GM12875 (cell line): ENCODE measurements around the gene SCN11A.

Experiments
- H3K4me3 ChIP-seq: one replicate; pipeline ENCODE4 v1.5.1; 2011; ENCODE audit warnings: low read depth, low read length, control low read depth
- CTCF ChIP-seq: IDR thresholded peaks from 2 replicates; pipeline ENCODE4 v1.5.1; 2011; ENCODE audit warnings: low read depth, mild to moderate bottlenecking, control low read depth, inconsistent platforms, low read length, moderate library complexity, borderline replicate concordance; ENCODE audit not compliant: insufficient read depth

The SCN11A gene

DNA sequence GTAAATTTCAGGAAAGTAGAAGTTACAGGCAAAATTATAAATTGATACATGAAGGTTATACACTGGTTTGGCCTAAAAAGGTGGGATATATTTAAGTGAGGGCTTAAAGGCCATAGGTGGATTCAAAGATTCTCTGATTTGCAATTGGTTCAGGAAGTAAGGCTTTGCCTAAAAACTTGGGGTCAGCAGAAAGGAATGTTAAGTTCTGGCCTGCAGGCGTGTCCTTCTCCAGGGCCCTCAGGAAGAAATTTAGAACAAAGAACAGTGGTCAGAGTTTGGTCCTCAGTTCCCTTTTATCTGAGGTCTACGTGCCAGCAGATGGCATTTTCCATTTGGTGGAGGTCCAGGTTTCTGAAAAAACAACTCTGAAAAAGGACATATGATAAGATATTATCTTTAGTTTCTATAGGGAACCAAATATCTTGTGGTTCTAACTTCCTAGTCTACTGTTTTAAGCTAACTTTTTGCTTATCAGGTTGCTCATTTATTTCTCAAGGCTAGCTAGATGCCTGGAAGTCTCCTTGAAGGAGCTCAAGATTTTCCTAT is 40.5 kb downstream of the SCN11A start:
- TF ChIP-seq CTCF = no peak
- H3K4me3 ChIP-seq = no peak overlapping the region

DNA sequence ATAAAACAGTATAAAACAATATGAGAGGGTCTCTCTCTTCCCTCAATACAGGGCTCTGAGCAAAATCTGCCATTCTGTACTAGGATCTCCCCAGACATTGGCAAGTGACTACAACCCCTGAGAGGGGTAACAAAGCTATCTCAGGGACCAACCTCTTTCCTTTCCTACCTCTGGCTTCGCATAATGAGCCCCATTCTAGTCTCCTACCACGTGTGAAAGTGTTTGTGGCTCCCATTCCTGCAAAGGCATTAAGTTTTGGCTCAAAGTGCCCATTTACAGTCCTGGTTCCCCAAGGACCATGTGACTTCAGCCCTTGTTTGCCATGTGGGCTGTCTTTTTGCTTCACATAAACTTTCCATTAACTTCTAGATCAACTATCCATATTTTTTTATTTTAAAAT is 46.4 kb downstream of the SCN11A start:
- no peak overlapping the region for H3K4me3 ChIP-seq
- no peak for TF ChIP-seq CTCF
